Measurements from ENCODE around the gene DCUN1D2.
"Not testable (repeated sequence)": the region's sequence is repeated elsewhere in the genome, so short reads cannot be mapped to it uniquely, and the experiment has no call there.

Gene DCUN1D2

DNA sequence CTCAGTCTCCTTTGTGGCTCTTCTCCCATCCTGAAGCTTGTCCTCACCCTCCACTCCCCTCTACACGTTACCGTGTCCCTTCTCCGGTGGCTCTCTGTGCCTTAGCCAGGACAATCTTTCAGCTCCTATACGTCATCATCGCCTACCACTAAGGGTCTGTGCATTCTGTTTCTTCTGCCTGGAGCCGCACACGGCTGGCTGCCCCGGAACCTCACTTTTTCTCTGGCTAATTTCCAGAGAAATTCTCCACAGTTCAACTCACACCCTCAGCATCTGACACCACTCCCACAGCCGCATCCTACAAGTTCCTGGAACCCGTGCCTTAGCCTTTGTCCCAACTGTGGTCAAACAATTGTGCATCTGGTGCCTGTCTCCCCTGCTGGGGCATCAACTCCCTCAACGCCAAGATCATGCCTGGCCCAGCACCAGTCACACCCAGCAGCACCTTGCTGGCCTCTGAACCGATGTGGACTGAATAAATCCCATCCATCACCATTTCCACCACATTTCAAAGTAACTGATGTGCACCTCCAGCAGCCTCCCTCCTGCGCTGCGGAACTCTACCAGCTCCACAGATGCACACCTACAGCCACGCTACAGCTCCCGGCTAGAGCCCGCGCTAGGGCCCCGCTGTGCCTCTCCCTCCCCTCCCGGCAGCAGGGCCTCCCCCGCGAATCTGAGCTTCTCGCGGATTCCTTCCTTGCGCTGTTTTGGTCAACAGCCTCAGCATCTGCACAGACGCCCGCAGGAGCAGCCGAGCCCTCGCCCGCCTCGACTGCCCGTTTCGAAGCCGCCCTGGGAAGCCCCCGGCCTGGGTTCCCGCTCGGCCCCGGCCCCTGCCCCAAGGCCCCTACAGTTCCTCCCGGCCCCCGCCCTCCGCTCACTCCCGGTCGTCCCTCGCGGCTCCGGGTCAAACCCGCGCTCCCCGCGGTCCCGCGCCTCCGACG lies 689 bp downstream of the DCUN1D2 start:
- DNase-seq (ENCODE audit: low read depth) = peak; percentile 12

DNA sequence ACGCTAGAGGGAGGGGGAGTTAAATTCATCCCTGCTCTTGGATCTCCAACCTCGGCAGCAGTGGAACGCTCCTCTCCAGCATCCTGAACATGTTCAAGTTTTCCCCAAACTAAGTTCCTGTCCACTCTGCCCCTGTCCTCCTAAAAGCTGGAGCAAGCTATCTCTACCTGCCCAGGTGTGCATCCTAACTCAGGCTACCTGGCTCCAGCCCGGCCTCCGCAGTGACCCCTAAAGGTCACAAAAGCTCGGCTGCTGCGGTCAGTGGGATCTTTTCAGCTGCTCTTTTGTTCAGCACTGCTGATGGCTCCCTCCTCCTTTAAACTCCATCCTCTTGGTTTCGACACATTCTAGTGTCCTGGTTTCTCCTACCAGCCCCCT lies 1.4 kb downstream of the DCUN1D2 start:
- DNase-seq (ENCODE audit: low read depth) = no peak

DNA sequence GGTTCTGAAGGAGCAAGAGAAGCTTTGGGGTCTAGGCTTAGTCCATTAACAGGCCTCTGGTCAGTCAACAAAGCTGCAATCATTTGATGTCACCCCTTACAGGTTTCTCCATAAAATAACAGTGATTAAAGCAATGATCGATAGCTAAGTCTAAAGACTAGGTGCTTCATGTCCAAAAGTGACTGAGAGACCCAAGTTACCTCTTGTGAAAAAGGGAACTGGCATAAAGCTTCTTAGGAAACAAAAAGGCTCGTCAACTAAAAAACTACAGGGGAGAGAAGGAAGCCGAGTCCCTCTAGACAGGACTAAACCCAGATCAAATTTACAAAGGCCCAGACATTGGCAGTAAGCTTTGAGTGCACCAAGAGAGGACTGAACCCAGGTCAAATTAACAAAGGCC lies 2.2 kb downstream of the DCUN1D2 start:
- DNase-seq (ENCODE audit: low read depth) = no peak

DNA sequence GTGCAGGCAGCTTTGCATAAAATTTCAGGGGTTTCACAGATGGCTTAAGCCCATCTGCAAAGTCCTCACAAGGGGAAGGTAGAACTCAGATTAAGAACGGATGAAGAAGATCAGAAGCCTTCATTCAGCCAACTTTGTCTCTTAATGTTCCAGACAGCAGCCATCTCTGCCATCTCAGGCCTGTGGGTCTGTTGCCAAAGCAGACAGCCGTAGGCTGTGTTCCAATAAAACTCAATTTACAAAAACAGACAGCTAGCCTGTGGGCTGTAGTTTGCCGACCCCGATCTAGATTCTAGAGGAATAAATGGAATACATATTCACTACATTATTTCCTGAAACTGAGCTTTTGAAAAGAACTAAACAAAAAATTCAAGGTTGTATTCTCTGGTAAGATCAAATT lies 3.8 kb downstream of the DCUN1D2 start:
- DNase-seq (ENCODE audit: low read depth) = no peak

DNA sequence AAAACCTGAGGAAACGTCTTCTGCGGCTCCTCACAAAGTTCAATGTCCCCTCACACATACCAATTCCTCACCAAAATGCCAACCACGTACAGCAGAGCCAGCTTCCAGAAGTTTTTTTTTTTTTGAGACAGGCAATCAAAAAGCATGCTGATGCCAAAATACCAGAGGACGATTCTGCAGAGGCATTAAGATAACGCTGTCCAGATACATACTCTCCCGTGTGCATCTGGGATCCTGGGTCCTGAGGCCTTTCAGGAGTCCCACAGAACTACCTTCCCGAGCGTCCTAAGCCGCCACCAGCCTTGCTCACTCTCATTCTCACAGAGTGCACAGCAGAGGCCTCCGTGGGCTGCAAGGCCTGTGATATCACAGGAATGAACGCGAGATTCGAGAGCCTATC lies 5.0 kb downstream of the DCUN1D2 start:
- no peak for DNase-seq (ENCODE audit: low read depth)

DNA sequence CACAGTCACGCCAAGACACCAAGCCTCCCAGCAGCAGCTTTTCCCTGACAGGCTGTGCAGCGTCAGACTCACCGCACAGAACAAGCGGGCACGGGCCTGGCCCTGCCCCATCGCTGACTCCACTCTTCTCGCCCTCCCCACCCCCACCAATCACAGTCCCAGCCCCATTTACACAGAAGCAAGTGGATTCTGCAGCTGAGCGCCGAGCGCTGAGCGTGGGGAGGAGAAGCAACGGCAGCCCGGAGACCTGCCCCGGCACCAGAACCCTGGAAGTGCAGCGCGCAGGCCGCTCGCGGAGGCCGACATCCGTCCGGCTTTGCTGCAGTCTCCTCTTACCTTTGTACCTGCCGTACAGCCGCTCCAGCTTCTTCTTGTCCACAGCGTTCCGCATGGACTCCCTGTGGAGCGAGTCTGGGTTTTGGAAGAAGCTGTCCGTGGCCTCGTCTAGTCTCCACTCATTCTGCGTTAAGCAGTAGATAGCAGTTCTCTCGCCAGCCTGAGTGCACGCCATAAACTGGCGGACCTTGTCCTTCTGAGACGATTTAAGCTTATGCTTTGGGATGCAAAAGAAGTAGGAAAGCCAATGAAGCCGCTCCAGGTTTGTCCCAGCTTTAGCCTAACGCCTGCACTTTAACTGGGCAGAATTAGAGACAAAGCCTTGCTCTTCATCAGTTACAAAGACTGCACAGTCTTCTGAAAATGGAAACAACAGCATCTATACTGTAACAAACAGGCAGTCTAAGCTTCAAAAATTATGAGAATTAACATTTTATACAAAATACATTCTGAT lies 6.8 kb downstream of the DCUN1D2 start:
- DNase-seq (ENCODE audit: low read depth) = no peak

DNA sequence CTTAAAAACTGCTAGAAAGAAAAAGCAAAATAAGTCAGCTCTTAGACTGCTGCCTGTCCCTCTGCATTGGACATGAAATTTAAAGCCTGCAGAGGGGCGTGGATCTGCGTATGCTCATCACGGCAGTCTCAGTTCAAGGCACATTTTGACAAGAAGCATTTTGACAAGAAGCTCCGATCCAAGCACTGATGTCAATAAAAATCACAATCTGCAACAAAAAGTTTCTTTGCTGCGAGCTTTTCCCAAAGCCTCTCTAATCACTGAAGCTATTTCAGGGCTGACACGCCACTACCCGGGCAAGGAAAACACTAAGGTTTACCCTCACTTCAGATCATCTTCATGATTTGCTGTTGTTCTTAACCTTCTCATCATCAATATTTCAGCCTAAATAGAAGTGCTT lies 7.4 kb downstream of the DCUN1D2 start:
- no peak for DNase-seq (ENCODE audit: low read depth)

DNA sequence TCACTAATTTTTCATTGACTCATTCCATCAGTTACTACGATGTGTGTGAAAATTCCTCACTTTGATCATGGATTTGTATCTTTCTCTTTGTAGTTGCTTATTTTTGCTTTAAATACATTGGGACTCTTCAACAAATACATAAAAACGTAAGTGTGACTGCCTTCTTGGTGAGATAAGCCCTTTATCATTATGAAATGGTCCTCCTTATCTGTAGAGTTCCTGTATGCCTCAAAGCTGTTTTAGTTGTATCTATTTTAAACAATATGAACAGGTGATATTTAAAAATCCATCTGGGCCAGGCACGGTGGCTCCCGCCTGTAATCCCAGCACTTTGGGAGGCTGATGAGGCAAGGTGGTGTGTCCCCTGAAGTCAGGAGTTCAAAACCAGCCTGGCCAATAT lies 11.3 kb downstream of the DCUN1D2 start:
- no peak for DNase-seq (ENCODE audit: low read depth)

DNA sequence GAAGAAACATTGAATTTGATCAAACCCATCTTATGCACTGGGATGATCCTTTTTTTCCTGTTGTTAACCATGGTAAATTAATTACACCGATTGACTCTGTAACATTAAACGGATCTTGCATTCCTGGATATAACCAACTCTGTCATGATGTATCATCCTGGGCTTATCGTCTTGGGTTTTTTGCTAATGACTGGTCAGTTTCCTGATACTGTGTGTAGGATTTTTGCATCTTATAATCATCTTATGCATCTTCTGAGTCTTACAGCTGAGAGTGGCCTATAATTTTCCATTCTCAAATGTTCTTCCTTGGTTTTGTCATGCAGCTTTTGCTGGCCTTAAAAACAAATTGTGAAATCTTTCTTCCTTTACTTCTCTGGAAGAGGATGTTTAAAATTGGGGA lies 12.8 kb downstream of the DCUN1D2 start:
- DNase-seq (ENCODE audit: low read depth) = no peak

DNA sequence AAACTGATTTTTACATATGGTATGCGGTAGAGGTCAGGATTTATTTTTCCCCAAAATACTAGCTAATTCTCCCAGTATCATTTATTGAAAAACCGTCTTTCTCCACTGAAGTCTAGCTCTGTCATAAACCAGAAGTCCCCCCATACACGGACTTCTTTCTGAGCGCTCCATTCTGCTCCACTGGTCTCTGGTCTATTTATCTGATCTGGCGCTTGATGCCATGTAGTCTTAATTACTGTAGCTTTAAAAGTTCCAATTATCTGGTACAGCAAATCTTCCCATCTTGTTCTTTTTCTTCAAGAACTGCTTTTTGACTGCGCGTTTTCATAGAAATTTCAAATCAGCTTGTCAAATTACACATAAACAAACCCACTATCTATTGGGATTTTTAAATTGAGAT lies 13.7 kb downstream of the DCUN1D2 start:
- DNase-seq (ENCODE audit: low read depth) = no peak

DNA sequence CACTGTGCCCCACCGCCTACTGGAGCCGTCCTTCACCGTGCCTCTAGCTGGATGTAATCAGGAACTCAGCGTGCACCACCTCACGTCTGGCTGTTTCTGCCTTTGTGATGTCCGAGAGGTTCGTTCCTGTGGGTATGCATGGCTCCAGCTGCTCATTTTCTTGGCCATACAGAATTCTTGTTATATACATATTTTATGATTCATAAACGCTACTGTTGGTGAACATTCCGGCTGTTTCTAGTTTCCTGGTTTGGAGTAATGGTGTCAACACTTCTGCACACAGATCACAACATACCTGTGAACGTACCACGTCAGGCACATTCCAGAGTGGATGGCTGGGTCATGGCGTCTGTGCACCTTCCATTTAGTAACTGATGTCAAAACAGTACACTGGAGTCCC lies 14.6 kb downstream of the DCUN1D2 start:
- DNase-seq (ENCODE audit: low read depth) = no peak

DNA sequence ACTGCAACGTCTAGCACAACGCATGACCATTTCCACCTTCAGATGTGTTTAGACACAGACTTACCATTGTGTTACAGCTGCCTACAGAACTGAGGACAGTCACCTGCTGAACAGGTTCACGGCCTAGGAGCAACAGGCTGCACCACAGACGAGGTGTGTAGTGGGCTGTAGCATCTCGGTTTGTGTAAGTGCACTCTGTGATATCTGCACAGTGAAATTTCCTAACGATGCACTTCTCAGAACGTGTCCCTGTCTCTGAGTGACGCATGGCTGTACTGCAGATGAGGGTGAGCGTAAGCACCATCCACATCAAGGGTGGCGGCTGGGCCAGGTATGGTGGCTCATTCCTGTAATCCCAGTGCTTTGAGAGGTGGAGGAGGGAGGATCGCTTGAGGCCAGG lies 15.2 kb downstream of the DCUN1D2 start:
- DNase-seq (ENCODE audit: low read depth) = no peak

DNA sequence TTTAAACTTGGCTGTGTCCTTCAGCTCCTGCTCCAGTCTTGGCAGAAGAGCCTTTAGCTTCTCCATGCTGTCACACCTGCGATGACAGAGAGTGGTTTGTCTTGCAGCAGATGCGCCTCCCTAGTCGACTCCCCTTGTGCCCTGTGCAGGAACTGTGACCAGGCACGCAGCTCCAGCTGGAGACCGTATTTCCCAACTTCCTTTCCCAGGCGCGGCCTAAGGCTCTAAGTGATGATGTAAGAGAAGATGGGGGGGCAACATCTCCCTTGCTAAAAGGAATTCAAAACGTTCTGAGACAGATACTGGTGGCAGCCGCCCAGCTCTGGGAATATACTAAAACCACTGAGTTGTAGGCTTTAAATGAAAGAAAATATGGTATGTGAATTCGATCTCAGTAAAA lies 16.3 kb downstream of the DCUN1D2 start:
- DNase-seq (ENCODE audit: low read depth) = no peak

DNA sequence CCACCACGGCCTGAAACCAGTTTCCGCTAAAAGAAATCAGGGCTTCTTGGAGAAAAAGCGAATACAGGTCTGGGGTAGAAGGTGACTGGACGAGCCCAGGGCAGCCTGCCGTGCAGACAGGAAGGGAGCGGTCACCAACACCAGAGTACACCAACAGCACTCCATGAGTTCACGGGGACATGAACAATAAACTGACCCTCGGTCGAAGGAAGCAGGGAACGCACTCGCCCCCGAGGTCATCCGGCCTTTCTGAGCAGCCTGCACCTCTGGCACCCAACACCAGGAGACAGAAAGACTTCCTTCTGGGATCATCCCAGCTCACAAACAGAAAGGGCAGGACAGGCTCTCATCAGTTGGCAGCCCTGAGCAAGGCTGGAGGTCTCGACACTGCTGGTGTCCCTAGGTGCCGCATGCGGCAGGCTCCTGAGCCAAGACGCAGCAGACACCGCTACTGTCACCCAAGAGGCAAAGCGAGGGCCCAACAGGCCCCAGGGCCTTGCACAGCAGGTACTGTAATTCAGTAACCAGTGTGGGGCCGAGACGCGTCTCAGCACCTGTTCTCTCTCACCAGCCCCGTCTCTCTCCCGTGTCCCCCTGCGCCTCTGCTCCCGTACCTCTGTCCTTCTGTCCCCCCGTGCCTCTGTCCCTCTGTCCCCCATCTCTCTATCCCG lies 18.0 kb downstream of the DCUN1D2 start:
- no peak for DNase-seq (ENCODE audit: low read depth)

DNA sequence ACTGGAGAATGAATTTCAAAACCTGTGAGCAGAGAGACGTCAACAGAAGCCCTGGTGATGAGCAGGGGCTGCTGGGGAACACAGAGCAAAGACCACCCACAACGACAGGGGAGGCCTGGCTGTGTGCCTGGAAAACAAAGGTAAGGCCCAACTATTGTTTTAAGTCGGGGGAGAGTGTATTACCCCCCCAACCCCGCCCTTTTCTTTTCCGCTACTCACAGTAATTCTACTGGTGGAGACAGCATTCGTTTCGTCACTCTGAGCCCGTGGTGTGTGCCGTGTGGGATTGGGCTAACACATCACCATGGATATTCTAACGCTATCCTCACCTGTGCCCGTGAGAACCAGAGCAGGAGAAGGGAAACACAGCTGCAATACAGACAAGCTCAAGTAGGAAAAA lies 18.7 kb downstream of the DCUN1D2 start:
- no peak for DNase-seq (ENCODE audit: low read depth)

DNA sequence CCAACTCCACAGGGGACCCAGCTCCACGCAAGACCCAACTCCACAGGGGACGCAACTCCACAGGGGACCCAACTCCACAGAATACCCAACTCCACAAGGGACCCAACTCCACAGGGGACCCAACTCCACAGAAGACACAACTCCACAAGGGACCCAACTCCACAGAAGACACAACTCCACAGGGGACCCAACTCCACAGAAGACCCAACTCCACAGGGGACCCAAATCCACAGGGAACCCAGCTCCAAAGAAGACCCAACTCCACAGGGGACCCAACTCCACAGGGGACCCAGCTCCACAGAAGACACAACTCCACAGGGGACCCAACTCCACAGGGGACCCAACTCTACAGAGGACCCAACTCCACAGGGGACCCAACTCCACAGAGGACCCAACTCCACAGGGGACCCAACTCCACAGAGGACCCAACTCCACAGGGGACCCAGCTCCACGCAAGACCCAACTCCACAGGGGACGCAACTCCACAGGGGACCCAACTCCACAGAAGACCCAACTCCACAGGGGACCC lies 19.8 kb downstream of the DCUN1D2 start:
- not testable (repeated sequence) for DNase-seq (ENCODE audit: low read depth)

DNA sequence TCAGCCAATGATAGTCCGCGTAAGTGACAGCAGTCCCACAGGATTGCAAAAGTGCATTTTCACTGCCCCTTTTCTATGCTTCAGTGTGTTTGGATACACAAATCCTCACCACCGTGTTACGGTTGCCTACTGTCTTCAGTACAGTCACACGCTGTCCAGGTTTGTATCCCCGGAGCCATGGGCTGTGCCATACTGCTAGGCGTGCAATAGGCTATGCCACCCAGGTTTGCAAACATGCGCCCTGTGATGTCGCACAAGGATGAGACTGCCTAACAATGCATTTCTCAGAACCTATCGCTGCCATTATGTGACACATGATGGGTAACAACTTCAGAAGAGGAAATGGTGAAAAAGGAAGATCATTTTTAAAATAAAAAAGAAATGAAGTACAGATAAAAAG lies 20.4 kb downstream of the DCUN1D2 start:
- no peak for DNase-seq (ENCODE audit: low read depth)

DNA sequence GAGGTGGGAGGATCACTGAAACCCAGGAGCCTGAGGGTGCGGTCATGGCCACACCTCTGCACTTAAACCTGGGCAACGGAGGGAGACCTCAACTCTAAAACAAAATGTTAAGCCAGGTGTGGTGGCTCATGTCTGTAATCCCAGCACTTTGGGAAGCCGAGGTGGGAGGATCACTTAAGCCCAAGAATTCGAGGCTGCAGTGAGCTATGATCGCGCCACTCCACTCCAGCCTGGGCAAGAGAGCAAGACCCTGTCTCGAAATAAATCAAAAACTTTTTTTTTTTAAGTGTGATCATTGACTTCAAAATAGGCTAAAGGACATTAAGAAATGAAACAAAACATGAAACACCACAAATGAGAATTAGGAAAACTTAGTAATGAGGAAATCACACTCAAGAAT lies 20.9 kb downstream of the DCUN1D2 start:
- DNase-seq (ENCODE audit: low read depth) = no peak

DNA sequence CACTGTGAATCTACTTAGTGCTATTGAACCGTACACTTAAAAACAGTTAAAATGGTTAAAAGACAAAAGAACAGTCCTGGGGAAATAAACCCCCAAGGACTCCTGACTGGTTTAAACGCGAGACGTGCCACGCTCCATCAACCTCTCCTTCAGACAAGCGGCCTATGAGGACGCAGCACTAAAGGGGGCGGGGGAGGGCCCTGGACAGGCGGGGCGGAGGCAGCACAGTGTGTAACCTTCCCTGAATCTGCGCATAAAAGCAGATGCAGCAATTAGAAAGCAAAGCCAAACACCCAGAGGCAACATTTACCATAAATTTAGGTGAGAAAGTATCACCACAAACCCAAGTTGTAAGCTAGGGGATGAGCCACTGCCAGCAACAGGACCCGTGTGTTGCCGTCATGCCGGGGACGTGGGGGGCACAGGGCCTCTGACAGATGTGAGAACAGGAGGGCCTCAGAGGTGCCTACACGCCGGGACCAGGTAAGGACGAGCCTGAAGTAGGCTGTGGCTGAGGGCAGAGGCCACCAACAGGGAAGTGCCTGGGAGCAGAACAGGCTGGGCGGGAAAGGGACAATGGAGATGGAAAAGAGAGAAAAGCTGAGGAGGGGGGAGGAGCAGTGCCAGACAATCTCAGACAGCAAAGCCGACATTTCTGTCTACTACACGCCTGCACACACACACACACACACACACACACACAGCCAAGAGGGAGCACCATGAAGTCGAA lies 21.9 kb downstream of the DCUN1D2 start:
- DNase-seq (ENCODE audit: low read depth) = no peak

DNA sequence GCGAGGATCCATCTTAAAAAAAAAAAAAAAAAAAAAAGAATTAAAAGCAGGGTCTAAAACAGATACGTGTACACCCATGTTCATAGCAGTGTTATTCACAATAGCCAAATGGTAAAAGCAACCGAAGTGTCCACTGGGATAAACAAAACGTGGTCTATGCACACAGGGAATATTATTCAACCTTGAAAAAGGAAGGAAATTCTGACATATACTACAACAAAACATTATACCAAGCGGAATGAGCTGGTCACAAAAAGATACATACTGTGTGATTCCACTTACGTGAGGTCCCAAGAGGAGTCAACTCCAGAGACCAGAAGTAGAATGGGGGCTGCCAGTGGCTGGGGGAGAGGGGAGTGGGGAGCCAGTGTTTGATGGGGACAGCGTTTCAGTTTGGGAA lies 22.5 kb downstream of the DCUN1D2 start:
- no peak for DNase-seq (ENCODE audit: low read depth)

DNA sequence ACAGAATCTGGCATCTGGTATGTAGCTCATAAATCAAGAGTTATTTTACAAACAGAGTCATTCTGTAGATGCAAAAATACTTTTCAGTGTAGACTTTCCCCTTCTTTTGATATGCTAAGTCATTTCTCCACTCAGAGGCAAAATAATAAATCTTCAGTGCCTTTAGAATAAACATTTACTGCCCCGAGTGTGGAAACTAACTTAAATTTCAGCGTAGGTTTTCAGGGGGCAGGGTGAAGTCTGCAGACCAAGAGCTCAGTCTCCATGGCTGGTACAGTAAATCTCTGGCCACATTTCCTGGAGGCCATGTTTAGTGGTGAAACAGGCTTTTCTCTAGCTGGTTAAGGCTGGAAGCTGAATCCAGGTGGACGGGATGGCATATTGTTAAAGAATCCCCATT lies 24.1 kb downstream of the DCUN1D2 start:
- no peak for DNase-seq (ENCODE audit: low read depth)

DNA sequence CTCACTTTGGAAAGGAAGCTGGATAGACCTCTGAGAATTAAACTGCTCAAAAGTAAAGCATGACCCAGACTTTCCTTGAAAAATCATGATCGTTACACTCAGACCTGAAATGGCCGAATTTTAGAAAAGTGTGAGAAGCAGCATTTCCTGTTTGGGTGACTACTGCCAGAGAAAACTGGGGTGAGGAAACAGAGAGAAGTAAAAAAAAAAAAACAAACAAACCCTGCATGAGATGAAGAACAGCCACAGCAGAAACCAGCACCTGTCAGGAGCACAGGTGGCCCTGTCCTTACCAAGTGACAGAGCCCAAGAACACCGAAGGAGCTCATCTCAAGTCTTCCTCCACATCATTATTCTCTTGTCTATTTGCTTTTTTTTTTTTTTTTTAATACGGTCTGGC lies 25.2 kb downstream of the DCUN1D2 start:
- no peak for DNase-seq (ENCODE audit: low read depth)

Data from stimulated activated CD8-positive, alpha-beta memory T cell treated with anti-CD3 and anti-CD28 coated beads, Interleukin-7, amount 100 ng/mL, for 24 hours (primary cell).